Chondrocyte (in vitro differentiated cells): Measurements from ENCODE around the gene SPEF2. TPM values are rescaled to one million over a fixed set of nuclear protein-coding genes. Genes with fewer than 3 reads are reported as not detected.
A peak's percentile ranks its signal among the peaks of the same experiment; 100 is the strongest.

Experiments
- DNase-seq: peaks from one replicate; pipeline ENCODE4 v3.0.0; 2021; ENCODE audit warnings: mixed read lengths, low spot score
- H3K27ac Mint-ChIP-seq: one replicate; pipeline ENCODE4 v1.8.0; 2021; ENCODE audit warnings: mild to moderate bottlenecking, moderate library complexity, mixed read lengths; ENCODE audit not compliant: unreplicated experiment
- H3K27me3 Mint-ChIP-seq: 2 replicates; pipeline ENCODE4 v1.8.0; 2021; ENCODE audit warnings: low read depth, mixed read lengths
- H3K36me3 Mint-ChIP-seq: 2 replicates; pipeline ENCODE4 v1.8.0; 2021; ENCODE audit warnings: low read depth, mixed read lengths
- H3K4me1 Mint-ChIP-seq: 2 replicates; pipeline ENCODE4 v1.8.0; 2021; ENCODE audit warnings: low read depth, mild to moderate bottlenecking, mixed read lengths
- H3K4me3 Mint-ChIP-seq: one replicate; pipeline ENCODE4 v1.8.0; 2021; ENCODE audit warnings: mild to moderate bottlenecking, moderate library complexity, mixed read lengths; ENCODE audit not compliant: unreplicated experiment
- H3K9me3 Mint-ChIP-seq: 2 replicates; pipeline ENCODE4 v1.8.0; 2021; ENCODE audit warnings: low read depth, mixed read lengths
- total RNA-seq: library from RNA; stranded (reverse); gene quantifications from 3 replicates; pipeline ENCODE4 v1.2.1, GENCODE V29; 2021
- TF ChIP-seq, protein P1 (sequence below): fragments of 200-600 bp; sonication (generic); IDR thresholded peaks from 2 replicates; pipeline ENCODE4 v1.5.0; 2021; ENCODE audit warnings: antibody characterized with exemption, mild to moderate bottlenecking, moderate library complexity

SPEF2 gene
- total RNA-seq, 1 donor from 2014 or later: 3.1 TPM

DNA sequence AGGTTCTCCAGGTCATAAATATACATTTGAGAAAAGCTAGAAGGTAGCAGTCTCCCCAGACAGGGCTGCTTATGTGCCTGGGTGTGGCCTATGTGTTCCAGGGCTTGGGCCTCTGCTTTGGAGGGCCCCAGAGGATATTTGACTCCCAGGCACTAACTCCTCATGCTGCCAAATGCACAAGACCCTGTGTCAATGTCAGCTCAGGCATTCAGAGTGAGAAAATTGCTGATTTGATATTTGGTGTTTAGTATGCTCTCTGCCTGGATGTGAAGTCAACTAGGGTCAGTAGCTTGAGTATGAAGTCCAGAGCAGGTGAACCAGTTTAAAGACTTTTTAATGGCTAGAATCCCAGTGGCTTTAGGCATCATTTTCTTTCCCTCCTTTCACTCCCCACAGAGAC is 181.5 kb downstream of the SPEF2 start:
- Mint-ChIP-seq H3K4me1 (peaks cover 10% of the 10 kb centered on the region), H3K4me3 (no peak overlapping the region), H3K9me3 (no peaks in the 10 kb centered on the region), H3K27me3 (no peaks in the 10 kb centered on the region), H3K36me3 (no peaks in the 10 kb centered on the region), H3K27ac (no peak overlapping the region)
- TF ChIP-seq, protein P1, sequence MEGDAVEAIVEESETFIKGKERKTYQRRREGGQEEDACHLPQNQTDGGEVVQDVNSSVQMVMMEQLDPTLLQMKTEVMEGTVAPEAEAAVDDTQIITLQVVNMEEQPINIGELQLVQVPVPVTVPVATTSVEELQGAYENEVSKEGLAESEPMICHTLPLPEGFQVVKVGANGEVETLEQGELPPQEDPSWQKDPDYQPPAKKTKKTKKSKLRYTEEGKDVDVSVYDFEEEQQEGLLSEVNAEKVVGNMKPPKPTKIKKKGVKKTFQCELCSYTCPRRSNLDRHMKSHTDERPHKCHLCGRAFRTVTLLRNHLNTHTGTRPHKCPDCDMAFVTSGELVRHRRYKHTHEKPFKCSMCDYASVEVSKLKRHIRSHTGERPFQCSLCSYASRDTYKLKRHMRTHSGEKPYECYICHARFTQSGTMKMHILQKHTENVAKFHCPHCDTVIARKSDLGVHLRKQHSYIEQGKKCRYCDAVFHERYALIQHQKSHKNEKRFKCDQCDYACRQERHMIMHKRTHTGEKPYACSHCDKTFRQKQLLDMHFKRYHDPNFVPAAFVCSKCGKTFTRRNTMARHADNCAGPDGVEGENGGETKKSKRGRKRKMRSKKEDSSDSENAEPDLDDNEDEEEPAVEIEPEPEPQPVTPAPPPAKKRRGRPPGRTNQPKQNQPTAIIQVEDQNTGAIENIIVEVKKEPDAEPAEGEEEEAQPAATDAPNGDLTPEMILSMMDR: no peak
- DNase-seq: no peak

- H3K4me3 Mint-ChIP-seq: no peak overlapping the region
- H3K4me1 Mint-ChIP-seq: peaks cover 10% of the 10 kb centered on the region
- H3K27ac Mint-ChIP-seq: no peak overlapping the region
- H3K36me3 Mint-ChIP-seq: no peaks in the 10 kb centered on the region
- no peaks in the 10 kb centered on the region for H3K27me3 Mint-ChIP-seq
- no peak for DNase-seq
- TF ChIP-seq, protein P1: no peak
- H3K9me3 Mint-ChIP-seq: no peaks in the 10 kb centered on the region
Observed at GRCh38 chr5:35799753-35800152, 182.1 kb downstream of the SPEF2 start.

- Mint-ChIP-seq H3K36me3 (no peaks in the 10 kb centered on the region), H3K9me3 (no peaks in the 10 kb centered on the region), H3K27ac (peak overlapping the region; percentile 58), H3K27me3 (no peaks in the 10 kb centered on the region), H3K4me1 (peaks cover 10% of the 10 kb centered on the region), H3K4me3 (no peak overlapping the region)
- no peak for DNase-seq
- TF ChIP-seq, protein P1: no peak
Observed at GRCh38 chr5:35803191-35803651, 185.6 kb downstream of the SPEF2 start.

DNA sequence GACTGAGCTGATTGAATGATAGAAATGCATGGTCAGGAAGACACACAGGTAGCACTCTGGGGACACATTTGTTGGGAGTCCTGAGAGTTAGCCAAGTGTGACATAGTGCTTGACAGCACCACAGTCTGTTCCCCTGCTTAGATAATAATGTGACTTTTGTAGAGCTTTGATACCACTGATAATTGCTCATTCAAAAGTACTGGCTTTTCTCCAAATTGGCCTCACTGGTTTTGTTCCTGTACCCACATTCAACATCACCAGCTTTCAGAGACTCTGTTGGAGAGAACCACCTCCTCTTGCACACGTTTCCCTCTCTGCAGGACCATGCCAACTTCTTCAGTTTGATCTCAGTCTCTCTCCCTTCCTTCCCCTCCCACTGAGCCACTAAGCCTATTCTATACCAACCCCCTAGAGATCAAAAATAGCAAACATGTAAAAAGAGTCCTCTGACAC is 186.6 kb downstream of the SPEF2 start:
- Mint-ChIP-seq H3K27ac (no peak overlapping the region), H3K36me3 (no peaks in the 10 kb centered on the region), H3K4me3 (no peak overlapping the region), H3K27me3 (no peaks in the 10 kb centered on the region), H3K9me3 (no peaks in the 10 kb centered on the region), H3K4me1 (peaks cover 10% of the 10 kb centered on the region)
- DNase-seq: no peak
- TF ChIP-seq, protein P1: no peak

DNA sequence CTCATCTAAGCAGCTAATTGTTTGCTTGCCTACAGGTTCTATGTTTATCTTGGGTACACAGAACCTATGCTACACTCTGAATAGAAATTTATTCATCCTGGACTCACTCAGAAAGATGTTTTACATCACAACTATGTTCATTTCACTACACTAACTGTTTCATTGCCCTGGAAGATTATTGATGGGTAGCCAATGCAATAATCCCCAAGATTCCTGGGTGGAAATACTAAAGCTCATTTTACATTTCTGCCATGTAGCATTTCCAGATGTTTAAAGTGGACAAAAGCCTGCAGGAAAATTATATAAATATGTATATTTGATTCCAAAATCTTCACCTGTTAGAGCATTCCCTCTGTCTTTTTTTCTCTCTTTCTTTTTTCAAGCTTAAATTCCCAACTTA is 187.2 kb downstream of the SPEF2 start:
- H3K4me3 Mint-ChIP-seq: no peak overlapping the region
- TF ChIP-seq, protein P1: no peak
- H3K9me3 Mint-ChIP-seq: no peaks in the 10 kb centered on the region
- no peaks in the 10 kb centered on the region for H3K36me3 Mint-ChIP-seq
- H3K27ac Mint-ChIP-seq: no peak overlapping the region
- no peak for DNase-seq
- H3K4me1 Mint-ChIP-seq: peaks cover 10% of the 10 kb centered on the region
- no peaks in the 10 kb centered on the region for H3K27me3 Mint-ChIP-seq
